Right lobe of liver (tissue), 4 donors: Measurements from ENCODE around the gene CAPZB.

Experiments used
- POLR2A ChIP-seq: fragments of 450-650 bp; IDR thresholded peaks from one replicate; pipeline ENCODE4 v1.6.1; 2017; ENCODE audit warnings: antibody characterized with exemption, mild to moderate bottlenecking
- TF ChIP-seq, protein P1 (sequence below), 4 donors: fragments of 200-600 bp in 3 of 4; fragments of 450-650 bp in 1 of 4; IDR thresholded peaks; one replicate each; pipeline versions ENCODE4 v1.5.1 to v1.8.0; 2016 to 2022; ENCODE audit warnings: antibody characterized with exemption in 4 of 4, mild to moderate bottlenecking in 2 of 4
- donor health status: DM: no; HTN: no; CAD: no.
- donor health status: DM: no; HTN: no; CAD: no.
- donor health status: DM: no; HTN: yes; CAD: no.

GRCh38 chr1:19429611-19430010 is 55.7 kb downstream of the CAPZB start:
- TF ChIP-seq, protein P1, sequence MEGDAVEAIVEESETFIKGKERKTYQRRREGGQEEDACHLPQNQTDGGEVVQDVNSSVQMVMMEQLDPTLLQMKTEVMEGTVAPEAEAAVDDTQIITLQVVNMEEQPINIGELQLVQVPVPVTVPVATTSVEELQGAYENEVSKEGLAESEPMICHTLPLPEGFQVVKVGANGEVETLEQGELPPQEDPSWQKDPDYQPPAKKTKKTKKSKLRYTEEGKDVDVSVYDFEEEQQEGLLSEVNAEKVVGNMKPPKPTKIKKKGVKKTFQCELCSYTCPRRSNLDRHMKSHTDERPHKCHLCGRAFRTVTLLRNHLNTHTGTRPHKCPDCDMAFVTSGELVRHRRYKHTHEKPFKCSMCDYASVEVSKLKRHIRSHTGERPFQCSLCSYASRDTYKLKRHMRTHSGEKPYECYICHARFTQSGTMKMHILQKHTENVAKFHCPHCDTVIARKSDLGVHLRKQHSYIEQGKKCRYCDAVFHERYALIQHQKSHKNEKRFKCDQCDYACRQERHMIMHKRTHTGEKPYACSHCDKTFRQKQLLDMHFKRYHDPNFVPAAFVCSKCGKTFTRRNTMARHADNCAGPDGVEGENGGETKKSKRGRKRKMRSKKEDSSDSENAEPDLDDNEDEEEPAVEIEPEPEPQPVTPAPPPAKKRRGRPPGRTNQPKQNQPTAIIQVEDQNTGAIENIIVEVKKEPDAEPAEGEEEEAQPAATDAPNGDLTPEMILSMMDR (IDR thresholded peaks at IDR 0.05): no peak
- no peak for TF ChIP-seq POLR2A
